ENCODE results near the gene SH3BP5.

GRCh38 chr3:15341030-15341726, 8.8 kb upstream of the SH3BP5 start:
- TF ChIP-seq CTCF (IDR thresholded peaks at IDR 0.05) (no peak), POLR2A (IDR thresholded peaks at IDR 0.05) (no peak)

All from Peyer's patch (tissue), 4 donors.